ENCODE measurements around the gene ACTRT3.

Gene ACTRT3

GRCh38 chr3:169760479-169760878 is 8.9 kb downstream of the ACTRT3 start:
- DNase-seq (ENCODE audit: low read depth in 1 of 2, low spot score in 1 of 2), result no peak
- H3K27me3 ChIP-seq (ENCODE audit: insufficient read depth, poor library complexity, severe bottlenecking), result no peaks in the 10 kb centered on the region
- H3K27ac ChIP-seq (replicated peaks), result no peak overlapping the region
- no peak overlapping the region for H3K4me3 ChIP-seq (replicated peaks; ENCODE audit: insufficient read depth, low read length)
- no peak for TF ChIP-seq POLR2AphosphoS5 (IDR thresholded peaks at IDR 0.05; ENCODE audit: low read depth)
- TF ChIP-seq GABPA (IDR thresholded peaks at IDR 0.05; ENCODE audit: low read depth), result no peak
- TF ChIP-seq CTCF (IDR thresholded peaks at IDR 0.05; ENCODE audit: insufficient read depth, low read length), result no peak
- TF ChIP-seq SPI1 (IDR thresholded peaks at IDR 0.05; ENCODE audit: borderline replicate concordance, low read depth), result no peak
- TF ChIP-seq REST (IDR thresholded peaks at IDR 0.05; ENCODE audit: insufficient replicate concordance, low read depth), result no peak

GRCh38 chr3:169759256-169759655 is 10.1 kb downstream of the ACTRT3 start:
- TF ChIP-seq GABPA (IDR thresholded peaks at IDR 0.05; ENCODE audit: low read depth) (no peak), CTCF (IDR thresholded peaks at IDR 0.05; ENCODE audit: insufficient read depth, low read length) (no peak), POLR2AphosphoS5 (IDR thresholded peaks at IDR 0.05; ENCODE audit: low read depth) (no peak), SPI1 (IDR thresholded peaks at IDR 0.05; ENCODE audit: borderline replicate concordance, low read depth) (no peak), REST (IDR thresholded peaks at IDR 0.05; ENCODE audit: insufficient replicate concordance, low read depth) (no peak)
- no peak for DNase-seq (ENCODE audit: low read depth in 1 of 2, low spot score in 1 of 2)
- Histone ChIP-seq H3K27ac (replicated peaks) (no peak overlapping the region), H3K27me3 (ENCODE audit: insufficient read depth, poor library complexity, severe bottlenecking) (no peaks in the 10 kb centered on the region), H3K4me3 (replicated peaks; ENCODE audit: insufficient read depth, low read length) (no peak overlapping the region)

GRCh38 chr3:169758359-169758994 is 10.9 kb downstream of the ACTRT3 start:
- no peak for DNase-seq (ENCODE audit: low read depth in 1 of 2, low spot score in 1 of 2)
- Histone ChIP-seq H3K27ac (replicated peaks) (no peak overlapping the region), H3K4me3 (replicated peaks; ENCODE audit: insufficient read depth, low read length) (no peak overlapping the region), H3K27me3 (ENCODE audit: insufficient read depth, poor library complexity, severe bottlenecking) (no peaks in the 10 kb centered on the region)
- TF ChIP-seq GABPA (IDR thresholded peaks at IDR 0.05; ENCODE audit: low read depth) (no peak), REST (IDR thresholded peaks at IDR 0.05; ENCODE audit: insufficient replicate concordance, low read depth) (no peak), CTCF (IDR thresholded peaks at IDR 0.05; ENCODE audit: insufficient read depth, low read length) (no peak), SPI1 (IDR thresholded peaks at IDR 0.05; ENCODE audit: borderline replicate concordance, low read depth) (no peak), POLR2AphosphoS5 (IDR thresholded peaks at IDR 0.05; ENCODE audit: low read depth) (no peak)

Data from HL-60 (cell line).